ENCODE measurements around the gene ACTG2.
"Not testable (repeated sequence)": the region's sequence is repeated elsewhere in the genome, so short reads cannot be mapped to it uniquely, and the experiment has no call there.

The ACTG2 gene

GRCh38 chr2:73890301-73891092 is 2.3 kb upstream of the ACTG2 start:
- FAIRE-seq (no peak), DNase-seq (ENCODE audit: extremely low spot score, insufficient read length, low read depth) (no peak)

DNA sequence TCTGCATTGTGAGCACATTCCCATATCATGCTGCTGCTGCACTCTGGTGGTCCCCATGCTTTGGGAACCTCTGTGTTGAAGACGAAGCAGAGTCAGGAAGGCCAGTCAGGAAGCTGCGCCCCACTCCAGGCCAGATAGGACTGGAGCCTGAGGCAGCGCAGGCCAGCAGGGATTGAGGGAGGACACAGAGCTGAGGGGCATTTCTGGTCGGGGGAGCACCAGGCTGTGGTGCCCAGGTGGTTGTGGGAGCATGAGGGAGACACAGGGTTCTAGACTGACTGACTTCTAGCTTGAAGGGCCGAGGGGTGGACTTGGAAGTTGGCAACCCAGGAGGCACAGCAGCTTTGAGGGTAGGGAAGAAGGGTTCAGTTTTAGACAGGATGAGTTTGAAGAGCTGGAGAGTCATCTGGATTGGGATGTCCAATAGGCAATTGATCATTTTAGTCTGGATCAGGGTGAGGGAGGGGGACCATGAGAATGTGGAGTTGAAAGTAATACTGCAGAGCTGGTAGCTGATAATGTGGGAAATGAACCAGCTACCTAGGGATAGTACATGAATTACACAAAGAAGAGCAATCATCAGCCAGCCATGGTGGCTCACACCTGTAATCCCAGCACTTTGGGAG is 1.4 kb upstream of the ACTG2 start:
- FAIRE-seq = no peak
- no peak for DNase-seq (ENCODE audit: extremely low spot score, insufficient read length, low read depth)

- DNase-seq (ENCODE audit: extremely low spot score, insufficient read length, low read depth) = no peak
- no peak for FAIRE-seq
Measured at GRCh38 chr2:73893764-73894474, 1.1 kb downstream of the ACTG2 start.

- DNase-seq (ENCODE audit: extremely low spot score, insufficient read length, low read depth) = no peak
- FAIRE-seq = no peak
Measured at GRCh38 chr2:73894475-73894850, 1.7 kb downstream of the ACTG2 start.

DNA sequence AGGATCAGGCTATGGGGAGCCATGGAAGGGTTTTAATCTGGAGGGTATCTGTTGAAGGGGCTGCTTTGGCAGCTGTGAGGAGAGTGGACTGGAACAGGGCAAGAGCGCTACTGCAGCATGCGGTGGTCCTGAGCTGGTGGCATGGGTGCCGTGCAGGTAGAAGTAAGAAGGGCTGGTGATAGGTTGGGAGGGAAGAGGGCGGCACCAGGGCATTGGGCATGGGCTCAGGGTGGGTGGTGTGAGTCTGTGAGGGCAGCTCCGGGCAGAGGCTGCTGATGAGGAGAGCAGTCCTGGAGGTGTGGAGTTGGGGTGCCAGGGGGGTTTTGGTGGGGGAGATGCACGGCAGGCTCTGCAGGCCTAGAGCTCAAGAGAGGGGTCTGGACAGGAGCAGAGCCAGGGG is 2.1 kb downstream of the ACTG2 start:
- FAIRE-seq (no peak), DNase-seq (ENCODE audit: extremely low spot score, insufficient read length, low read depth) (no peak)

- DNase-seq (ENCODE audit: extremely low spot score, insufficient read length, low read depth) (no peak), FAIRE-seq (no peak)
Measured at GRCh38 chr2:73895473-73895872, 2.7 kb downstream of the ACTG2 start.

DNA sequence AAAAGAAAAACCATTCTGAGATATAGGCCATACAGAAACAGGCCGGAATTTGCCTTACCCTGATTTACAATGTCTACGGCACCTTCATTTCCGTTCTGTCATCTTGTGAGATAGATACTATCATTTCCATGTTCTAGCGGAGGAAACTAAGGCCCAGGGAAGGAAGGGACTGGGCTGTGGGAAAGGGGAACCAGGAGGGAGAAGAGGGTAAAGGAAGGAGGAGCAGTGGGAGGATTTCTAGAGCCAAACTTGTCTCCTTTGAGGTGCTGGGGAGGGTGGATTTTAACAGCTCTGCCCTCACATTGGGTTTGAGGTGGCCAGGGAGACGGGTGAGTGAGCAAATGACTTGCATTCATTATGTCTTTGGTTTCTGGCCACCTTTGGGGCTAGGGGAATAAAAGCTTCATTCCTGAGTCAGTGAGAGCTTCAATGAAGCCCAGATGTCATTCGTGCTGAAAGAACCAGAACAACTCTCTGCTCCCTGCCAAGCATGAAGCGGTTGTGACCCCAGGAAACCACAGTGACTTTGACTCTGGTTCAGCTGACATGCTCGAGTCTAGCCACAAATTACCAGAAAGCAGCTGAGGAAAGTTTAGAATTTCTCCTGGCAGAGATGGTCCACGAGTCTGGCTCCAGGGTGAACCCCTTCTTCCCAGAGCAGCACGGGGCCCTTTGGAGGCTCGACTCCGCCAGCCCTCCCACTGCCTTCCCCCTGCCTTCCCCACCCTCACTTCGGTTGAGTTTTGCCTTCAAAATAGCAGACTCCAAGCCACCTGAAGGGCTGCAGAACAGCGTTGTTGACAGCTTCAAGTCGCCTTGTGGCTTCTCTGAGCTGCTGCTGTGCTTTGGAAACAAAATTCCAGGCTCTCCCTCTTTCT is 3.8 kb downstream of the ACTG2 start:
- peak; percentile 29 for FAIRE-seq
- DNase-seq (ENCODE audit: extremely low spot score, insufficient read length, low read depth) = no peak

GRCh38 chr2:73897240-73897583 is 4.4 kb downstream of the ACTG2 start:
- DNase-seq (ENCODE audit: extremely low spot score, insufficient read length, low read depth) = no peak
- no peak for FAIRE-seq

DNA sequence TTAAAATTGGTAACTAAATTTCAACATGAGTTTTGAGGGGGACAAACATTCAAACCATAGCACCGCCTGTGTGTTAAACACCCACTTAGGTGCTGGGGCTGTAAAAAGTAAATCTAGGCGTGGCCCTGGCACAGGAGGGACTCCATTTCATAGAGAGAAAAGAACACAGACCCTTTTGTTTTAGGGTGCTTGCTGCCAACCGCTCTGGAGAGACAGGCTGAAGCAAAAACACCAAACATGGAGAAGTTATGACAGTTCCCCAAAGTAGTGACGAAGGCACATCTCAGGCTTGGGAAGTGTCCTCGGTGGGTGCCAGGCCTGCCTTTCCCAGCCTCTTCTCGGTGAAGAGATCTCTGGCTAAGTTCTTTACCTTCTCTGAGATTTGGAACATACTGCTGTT is 5.1 kb downstream of the ACTG2 start:
- FAIRE-seq = no peak

DNA sequence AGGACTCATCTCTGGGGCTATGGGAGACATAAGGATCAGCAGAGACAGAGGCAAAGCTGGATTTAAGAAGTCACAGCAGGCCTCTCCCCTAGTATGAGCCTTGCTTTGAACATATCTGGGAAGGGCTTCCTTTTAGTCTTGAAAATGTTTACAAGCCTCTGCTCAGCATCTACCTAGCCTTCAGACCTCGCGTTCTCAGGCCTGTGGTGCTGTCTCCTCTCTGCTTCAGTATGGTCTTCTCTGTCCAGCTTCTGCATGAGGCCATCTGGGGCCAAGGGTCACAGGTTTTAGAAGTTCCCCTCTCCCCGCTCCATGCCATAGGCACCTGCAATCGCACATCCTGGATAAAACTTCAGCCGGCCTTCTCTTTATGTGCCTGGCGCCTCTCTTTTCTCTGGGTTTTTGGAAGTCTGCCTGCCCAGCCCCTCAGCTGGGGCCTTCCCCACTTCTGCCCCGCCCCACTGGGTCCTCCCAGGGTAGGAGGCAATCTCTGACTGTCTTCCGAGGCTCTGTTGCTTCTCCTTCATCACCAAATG is 7.1 kb downstream of the ACTG2 start:
- no peak for DNase-seq (ENCODE audit: extremely low spot score, insufficient read length, low read depth)
- FAIRE-seq = no peak

More for the DNA sequence above, 5.1 kb downstream of the ACTG2 start:
- no peak for DNase-seq (ENCODE audit: extremely low spot score, insufficient read length, low read depth)

- FAIRE-seq (no peak), DNase-seq (ENCODE audit: extremely low spot score, insufficient read length, low read depth) (no peak)
Measured at GRCh38 chr2:73901143-73901542, 8.3 kb downstream of the ACTG2 start.

GRCh38 chr2:73902284-73902683 is 9.5 kb downstream of the ACTG2 start:
- DNase-seq (ENCODE audit: extremely low spot score, insufficient read length, low read depth) = no peak

GRCh38 chr2:73903313-73903712 is 10.5 kb downstream of the ACTG2 start:
- no peak for FAIRE-seq
- DNase-seq (ENCODE audit: extremely low spot score, insufficient read length, low read depth) = no peak

More at GRCh38 chr2:73902284-73902683, 9.5 kb downstream of the ACTG2 start:
- FAIRE-seq = no peak

GRCh38 chr2:73903949-73904613 is 11.3 kb downstream of the ACTG2 start:
- FAIRE-seq; DNase-seq (ENCODE audit: extremely low spot score, insufficient read length, low read depth): not testable (repeated sequence)

DNA sequence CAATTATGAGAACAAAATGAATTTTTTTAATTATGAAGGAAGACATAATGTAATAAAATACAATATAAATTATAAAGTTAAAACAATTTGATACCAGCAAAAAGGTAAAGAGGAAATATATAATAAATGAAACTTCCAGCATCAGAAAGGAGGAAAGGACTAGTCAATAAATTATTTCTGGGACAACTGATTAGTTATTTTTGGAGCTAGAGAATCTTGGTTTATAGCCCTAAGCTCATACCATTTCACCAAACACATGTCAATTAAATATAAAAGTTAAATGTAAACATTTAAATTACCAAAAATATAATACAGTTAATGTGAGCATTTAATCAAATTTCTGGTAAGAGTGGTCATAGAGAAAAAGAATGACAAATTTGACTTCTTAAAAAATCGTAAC is 12.1 kb downstream of the ACTG2 start:
- DNase-seq (ENCODE audit: extremely low spot score, insufficient read length, low read depth) = no peak
- no peak for FAIRE-seq

- FAIRE-seq (no peak), DNase-seq (ENCODE audit: extremely low spot score, insufficient read length, low read depth) (no peak)
Measured at GRCh38 chr2:73906847-73907505, 14.2 kb downstream of the ACTG2 start.

- FAIRE-seq (peak; percentile 56), DNase-seq (ENCODE audit: extremely low spot score, insufficient read length, low read depth) (no peak)
Measured at GRCh38 chr2:73907840-73908452, 15.1 kb downstream of the ACTG2 start.
